HG02759 (cell line): ENCODE data around the gene PWP2.
A peak's percentile ranks its signal among the peaks of the same experiment; 100 is the strongest.
"Not testable (repeated sequence)": the region's sequence is repeated elsewhere in the genome, so short reads cannot be mapped to it uniquely, and the experiment has no call there.

Experiments
- ATAC-seq: cut with Tn5 transposase; IDR thresholded peaks from one replicate; pipeline ENCODE4 v1.9.1; 2021; ENCODE audit warnings: mild to moderate bottlenecking, moderate library complexity; ENCODE audit not compliant: unreplicated experiment

Gene PWP2

GRCh38 chr21:44082648-44083440 lies 24.4 kb upstream of the PWP2 start:
- no peak for ATAC-seq

DNA sequence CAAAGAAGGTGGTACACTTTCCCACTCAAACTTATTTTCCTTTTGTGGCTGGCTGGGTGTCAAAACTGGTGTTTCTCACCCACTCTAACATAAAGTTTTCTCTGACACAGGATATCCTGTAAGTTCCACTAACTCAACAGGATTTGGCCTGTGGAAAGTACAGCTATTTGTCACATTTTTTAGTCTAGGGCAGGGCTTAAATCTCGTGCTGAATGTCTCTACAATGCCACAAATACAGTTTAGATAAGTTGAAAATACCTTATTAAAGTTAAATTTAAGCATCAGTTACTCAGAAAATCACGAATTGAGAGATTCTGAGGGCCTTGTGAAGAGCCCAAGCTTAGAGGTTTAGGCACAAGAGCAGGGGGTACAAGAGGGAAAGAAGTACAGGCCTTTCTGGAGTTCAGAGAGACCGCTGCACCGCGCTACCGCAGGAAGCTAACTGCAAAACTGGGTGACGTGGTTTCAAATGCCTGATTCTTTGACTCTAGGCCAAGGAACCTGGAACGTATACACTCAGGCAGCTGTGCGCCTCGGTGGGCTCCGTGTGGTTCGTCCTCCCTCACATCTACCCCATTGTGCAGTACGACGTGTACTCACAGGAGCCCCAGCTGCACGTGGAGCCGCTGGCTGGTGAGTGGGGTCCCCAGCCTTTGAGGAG lies 23.4 kb upstream of the PWP2 start:
- ATAC-seq = no peak

GRCh38 chr21:44084496-44085241 lies 22.5 kb upstream of the PWP2 start:
- ATAC-seq = no peak

- ATAC-seq = no peak
These were observed 21.5 kb upstream of the PWP2 start for GRCh38 chr21:44085491-44086321.

GRCh38 chr21:44086636-44087425 lies 20.4 kb upstream of the PWP2 start:
- no peak for ATAC-seq

DNA sequence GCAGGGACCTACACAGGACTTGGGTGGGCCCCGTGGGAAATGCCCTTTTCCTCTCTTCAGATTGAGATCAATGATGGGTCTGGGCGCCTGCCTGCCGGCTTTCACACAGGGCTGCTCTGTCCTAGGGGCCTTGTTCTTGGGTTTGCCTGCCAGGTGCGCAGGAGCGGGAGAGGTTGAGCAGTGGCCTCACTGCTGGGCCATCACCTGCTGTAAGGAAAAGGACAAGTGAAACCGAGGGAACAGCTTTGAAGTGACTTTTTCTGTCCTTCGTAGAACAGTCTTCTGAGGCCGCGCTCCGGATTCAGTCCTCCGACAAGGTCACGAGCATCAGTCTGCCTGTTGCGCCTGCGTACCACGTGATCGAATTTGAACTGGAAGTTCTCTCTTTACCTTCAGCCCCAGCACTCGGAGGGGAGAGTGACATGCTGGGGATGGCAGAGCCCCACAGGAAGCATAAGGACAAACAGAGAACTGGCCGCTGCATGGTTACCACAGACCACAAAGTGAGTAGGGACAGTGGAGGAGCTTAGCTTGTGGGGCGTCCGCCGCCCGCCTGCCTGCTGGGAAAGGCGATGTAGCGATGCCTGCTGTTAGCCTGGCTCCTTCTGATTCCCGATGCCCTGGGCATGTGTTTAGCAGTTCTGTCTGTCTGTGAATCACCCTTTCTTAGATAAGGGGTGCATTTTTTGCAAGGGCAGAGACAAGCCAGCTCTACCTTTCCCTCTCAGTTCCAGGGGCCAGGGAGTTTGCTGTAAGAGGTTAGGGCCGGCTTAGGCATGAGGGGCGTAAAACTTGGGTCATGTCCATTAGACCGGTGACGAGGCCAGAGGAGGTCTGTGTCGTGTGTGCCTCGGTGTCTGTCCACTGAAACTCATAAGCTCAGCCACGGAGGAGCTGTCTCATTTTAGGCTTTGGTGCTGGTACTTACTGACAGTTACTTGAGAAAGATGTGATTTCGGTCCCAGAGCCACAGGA lies 19.5 kb upstream of the PWP2 start:
- no peak for ATAC-seq

DNA sequence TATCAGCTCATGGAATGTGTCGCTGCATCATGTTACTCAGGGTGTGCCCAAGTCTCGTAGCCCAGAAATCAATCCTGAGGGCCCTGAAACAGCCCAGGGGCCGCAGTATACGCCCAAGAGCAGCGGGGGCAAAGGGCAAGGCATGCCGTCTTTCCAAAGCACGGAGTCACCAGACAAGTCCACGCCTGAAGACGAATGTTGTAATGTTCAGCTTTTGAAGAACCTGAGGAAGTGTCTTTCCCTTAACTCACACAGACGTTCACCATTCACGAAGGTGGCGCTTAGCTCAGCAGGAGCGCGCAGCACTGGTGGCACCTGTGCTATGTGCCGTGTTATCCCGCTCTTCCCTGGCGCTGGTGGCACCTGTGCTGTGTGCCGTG lies 18.8 kb upstream of the PWP2 start:
- no peak for ATAC-seq

- peak; percentile 54 for ATAC-seq
These were observed 17.9 kb upstream of the PWP2 start for GRCh38 chr21:44089001-44089911.

- ATAC-seq = no peak
These were observed 16.9 kb upstream of the PWP2 start for GRCh38 chr21:44090325-44090724.

- ATAC-seq = no peak
These were observed 15.0 kb upstream of the PWP2 start for GRCh38 chr21:44092211-44092610.

GRCh38 chr21:44093761-44094160 lies 13.4 kb upstream of the PWP2 start:
- ATAC-seq = no peak

- ATAC-seq = no peak
These were observed 12.4 kb upstream of the PWP2 start for GRCh38 chr21:44094832-44095231.

DNA sequence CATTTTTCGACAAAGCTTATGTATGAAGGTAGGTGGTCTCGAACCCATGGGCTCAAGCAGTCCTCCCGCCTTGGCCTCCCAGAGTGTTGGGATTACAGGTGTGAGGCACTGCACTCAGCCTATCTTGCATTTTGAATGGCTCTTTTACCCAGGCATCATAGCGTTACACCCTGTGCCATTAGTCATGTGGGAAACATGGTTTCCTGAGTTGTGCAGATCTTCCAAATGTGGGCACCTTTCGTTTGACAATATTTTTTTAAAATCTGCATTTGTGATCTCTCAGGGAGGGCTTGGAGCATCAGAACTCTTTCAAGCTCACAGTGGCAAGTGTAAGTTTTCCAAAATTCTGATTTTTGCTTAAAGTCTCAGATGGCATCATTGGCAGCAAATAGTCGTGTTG lies 8.7 kb upstream of the PWP2 start:
- ATAC-seq = not testable (repeated sequence)

GRCh38 chr21:44098964-44099363 lies 8.2 kb upstream of the PWP2 start:
- ATAC-seq = not testable (repeated sequence)

DNA sequence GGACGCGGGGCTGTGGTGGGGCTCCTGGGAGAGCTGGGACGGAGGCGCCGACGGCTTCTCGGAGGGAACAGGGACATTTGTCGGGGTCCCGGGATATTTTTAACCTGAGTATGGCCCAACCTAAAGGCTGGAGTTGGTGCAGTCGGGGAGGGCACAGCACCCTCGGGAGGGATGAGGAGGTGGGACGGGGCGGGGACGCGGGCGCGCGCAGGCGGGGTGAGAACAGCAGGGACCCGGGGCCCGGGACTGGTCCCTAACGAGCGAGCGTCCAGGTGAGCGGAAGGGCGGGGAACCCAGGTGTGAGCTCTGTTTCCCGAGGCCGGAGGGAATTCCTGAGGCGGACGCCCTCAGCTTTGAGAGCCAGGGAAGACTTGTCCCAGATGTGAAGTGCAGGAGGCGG lies 390 bp downstream of the PWP2 start:
- peak; percentile 31 for ATAC-seq

DNA sequence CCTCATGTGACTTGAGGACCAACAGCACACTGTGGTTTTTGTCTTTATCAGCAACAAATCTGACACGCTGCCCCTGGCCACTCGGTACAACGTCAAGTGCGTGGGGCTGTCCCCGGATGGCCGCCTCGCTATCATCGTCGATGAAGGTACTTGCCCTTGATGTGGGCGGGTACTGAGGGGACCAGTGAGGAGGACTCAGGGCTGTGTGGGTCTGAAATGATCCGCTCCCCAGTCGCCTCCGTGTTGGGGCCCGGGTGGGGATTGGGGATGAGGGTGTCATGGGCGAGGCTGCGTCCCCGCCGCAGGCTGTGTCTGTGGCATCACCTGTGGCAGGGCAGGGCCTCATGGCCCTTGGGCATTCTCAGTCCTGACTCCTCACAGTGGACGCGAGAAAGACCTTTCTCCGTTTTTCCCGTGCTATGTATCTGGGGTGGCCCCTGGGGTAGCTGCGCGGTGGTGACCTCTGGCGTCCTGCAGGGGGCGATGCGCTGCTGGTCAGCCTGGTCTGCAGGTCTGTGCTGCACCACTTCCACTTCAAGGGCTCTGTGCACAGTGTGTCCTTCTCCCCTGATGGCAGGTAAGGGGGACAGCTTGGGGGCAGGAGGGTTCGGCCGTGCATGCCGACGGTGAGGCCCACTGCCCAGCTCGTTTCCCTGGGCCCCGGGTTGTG lies 6.6 kb downstream of the PWP2 start:
- not testable (repeated sequence) for ATAC-seq

DNA sequence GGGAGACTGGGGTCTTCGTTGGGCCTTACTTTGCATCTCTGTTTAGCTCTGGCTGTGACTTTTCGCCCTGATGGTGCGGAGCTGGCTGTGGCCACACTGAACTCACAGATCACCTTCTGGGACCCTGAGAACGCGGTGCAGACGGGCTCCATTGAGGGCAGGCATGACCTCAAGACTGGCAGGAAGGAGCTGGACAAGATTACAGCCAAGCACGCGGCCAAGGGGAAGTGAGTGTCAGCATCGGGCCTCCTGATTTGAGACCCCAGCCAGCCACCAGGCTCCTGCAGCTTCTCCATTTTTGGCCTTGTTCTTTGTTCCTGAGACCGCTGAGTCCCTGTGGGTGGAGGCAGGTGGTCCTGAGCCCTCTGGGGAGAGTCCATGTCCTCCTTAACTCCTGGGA lies 14.9 kb downstream of the PWP2 start:
- ATAC-seq = not testable (repeated sequence)
